ENCODE results near the gene UBB. TPM values are rescaled to one million over a fixed set of nuclear protein-coding genes. Genes with fewer than 3 reads are reported as not detected.

Gene UBB
- total and polyA plus RNA-seq, 2 experiments from 2014 or later: 1,250 to 2,041 TPM

GRCh38 chr17:16425202-16425601 is 44.3 kb downstream of the UBB start:
- H3K4me1 ChIP-seq (ENCODE audit: insufficient read depth): no peaks in the 10 kb centered on the region
- H2AFZ ChIP-seq: no peak overlapping the region
- no peak overlapping the region for H3K27ac ChIP-seq
- 50% methylated on average over 6 of the region's 6 CpGs for WGBS (ENCODE audit: low lambda C conversion rate, missing lambda C conversion rate)
- H4K20me1 ChIP-seq (ENCODE audit: insufficient read depth, poor library complexity, severe bottlenecking): no peaks in the 10 kb centered on the region
- H3K79me2 ChIP-seq: no peaks in the 10 kb centered on the region
- H3K27me3 ChIP-seq: no peaks in the 10 kb centered on the region
- TF ChIP-seq EZH2phosphoT487 (IDR thresholded peaks at IDR 0.05; ENCODE audit: low read depth, severe bottlenecking, unreplicated experiment) (no peak), CTCF (IDR thresholded peaks at IDR 0.05; ENCODE audit: poor library complexity) (no peak), EZH2 (IDR thresholded peaks at IDR 0.05; ENCODE audit: borderline replicate concordance) (no peak)
- DNase-seq (ENCODE audit: low spot score): no peak
- no peaks in the 10 kb centered on the region for H3K9me3 ChIP-seq (ENCODE audit: low read depth)
- H3K4me3 ChIP-seq: no peak overlapping the region
- no peak overlapping the region for H3K4me2 ChIP-seq
- H3K36me3 ChIP-seq (replicated peaks; ENCODE audit: insufficient read depth, low read depth): no peaks in the 10 kb centered on the region
- H3K9me2 ChIP-seq (replicated peaks; ENCODE audit: insufficient read depth): no peaks in the 10 kb centered on the region

- Histone ChIP-seq H3K27me3 (no peaks in the 10 kb centered on the region), H3K4me2 (no peak overlapping the region), H3K9me3 (ENCODE audit: low read depth) (no peaks in the 10 kb centered on the region), H4K20me1 (ENCODE audit: insufficient read depth, poor library complexity, severe bottlenecking) (no peaks in the 10 kb centered on the region), H2AFZ (no peak overlapping the region), H3K27ac (no peak overlapping the region), H3K9me2 (replicated peaks; ENCODE audit: insufficient read depth) (no peaks in the 10 kb centered on the region), H3K79me2 (no peaks in the 10 kb centered on the region), H3K4me1 (ENCODE audit: insufficient read depth) (no peaks in the 10 kb centered on the region), H3K4me3 (no peak overlapping the region), H3K36me3 (replicated peaks; ENCODE audit: insufficient read depth, low read depth) (no peaks in the 10 kb centered on the region)
- TF ChIP-seq EZH2 (IDR thresholded peaks at IDR 0.05; ENCODE audit: borderline replicate concordance): no peak
- TF ChIP-seq CTCF (IDR thresholded peaks at IDR 0.05; ENCODE audit: poor library complexity): no peak
- TF ChIP-seq EZH2phosphoT487 (IDR thresholded peaks at IDR 0.05; ENCODE audit: low read depth, severe bottlenecking, unreplicated experiment): no peak
- WGBS (ENCODE audit: low lambda C conversion rate, missing lambda C conversion rate): 77% methylated on average over 20 of the region's 20 CpGs
- peak; percentile 16 for DNase-seq (ENCODE audit: low spot score)
Measured at GRCh38 chr17:16425698-16426659, 45.1 kb downstream of the UBB start.

GRCh38 chr17:16427020-16427419 is 46.1 kb downstream of the UBB start:
- H3K4me3 ChIP-seq: no peak overlapping the region
- H3K9me3 ChIP-seq (ENCODE audit: low read depth): no peaks in the 10 kb centered on the region
- H3K27ac ChIP-seq: no peak overlapping the region
- no peaks in the 10 kb centered on the region for H4K20me1 ChIP-seq (ENCODE audit: insufficient read depth, poor library complexity, severe bottlenecking)
- 98% methylated on average over 3 of the region's 3 CpGs for WGBS (ENCODE audit: low lambda C conversion rate, missing lambda C conversion rate)
- DNase-seq (ENCODE audit: low spot score): no peak
- H3K4me1 ChIP-seq (ENCODE audit: insufficient read depth): no peaks in the 10 kb centered on the region
- no peak overlapping the region for H3K4me2 ChIP-seq
- H3K36me3 ChIP-seq (replicated peaks; ENCODE audit: insufficient read depth, low read depth): no peaks in the 10 kb centered on the region
- no peaks in the 10 kb centered on the region for H3K79me2 ChIP-seq
- no peak overlapping the region for H2AFZ ChIP-seq
- TF ChIP-seq CTCF (IDR thresholded peaks at IDR 0.05; ENCODE audit: poor library complexity): no peak
- TF ChIP-seq EZH2phosphoT487 (IDR thresholded peaks at IDR 0.05; ENCODE audit: low read depth, severe bottlenecking, unreplicated experiment): no peak
- TF ChIP-seq EZH2 (IDR thresholded peaks at IDR 0.05; ENCODE audit: borderline replicate concordance): no peak
- no peaks in the 10 kb centered on the region for H3K9me2 ChIP-seq (replicated peaks; ENCODE audit: insufficient read depth)
- H3K27me3 ChIP-seq: no peaks in the 10 kb centered on the region

Data from hepatocyte (in vitro differentiated cells).